ENCODE results near the gene GRID2. TPM values are rescaled to one million over a fixed set of nuclear protein-coding genes. Genes with fewer than 3 reads are reported as not detected.

Gene GRID2
- total and polyA plus RNA-seq, 10 of the 15 experiments (the other 5 are each of a cell fraction or from before 2014, with no cell fraction given), result not detected

GRCh38 chr4:92840880-92841279, 537.1 kb downstream of the GRID2 start:
- no peak overlapping the region for H2AFZ ChIP-seq (ENCODE audit: control insufficient read depth, low read depth, low read length)
- H4K20me1 ChIP-seq (ENCODE audit: control insufficient read depth, insufficient read depth), result no peaks in the 10 kb centered on the region
- H3K4me3 ChIP-seq, result no peak overlapping the region
- ATAC-seq, result no peak
- intact Hi-C loops (cut with micrococcal nuclease; ENCODE audit: unreplicated experiment), result no loop called here
- ChIA-PET POLR2A (no interaction called here), CTCF (interaction anchor here (1.2 kb wide), 1 partner anchor 9 kb away, joined by 3 read pairs; no protein-coding TSS in a partner anchor), SMC1A (ENCODE audit: uncharacterized antibody, unreplicated experiment) (no interaction called here), RAD21 (ENCODE audit: unreplicated experiment) (interaction anchor here (0.8 kb wide), 1 partner anchor 148 kb away, joined by 3 read pairs; no protein-coding TSS in a partner anchor)
- no peaks in the 10 kb centered on the region for H3K79me2 ChIP-seq (ENCODE audit: control insufficient read depth, insufficient read depth, low read length)
- in situ Hi-C loops (cut with MboI), result no loop called here
- H3K27ac ChIP-seq (ENCODE audit: control insufficient read depth, insufficient read depth), result no peak overlapping the region
- H3K4me2 ChIP-seq (ENCODE audit: control insufficient read depth, insufficient read depth), result no peak overlapping the region
- no peaks in the 10 kb centered on the region for H3K9me3 ChIP-seq (replicated peaks; ENCODE audit: control insufficient read depth, insufficient read depth, low read length)
- TF ChIP-seq CHD1 (IDR thresholded peaks at IDR 0.05; ENCODE audit: low read depth, low read length), result no peak
- TF ChIP-seq CREM (IDR thresholded peaks at IDR 0.05; ENCODE audit: low read depth), result no peak
- TF ChIP-seq RUNX3 (IDR thresholded peaks at IDR 0.05; ENCODE audit: low read length), result no peak
- no peak for TF ChIP-seq BCLAF1 (IDR thresholded peaks at IDR 0.05)
- TF ChIP-seq NBN (IDR thresholded peaks at IDR 0.05), result no peak
- no peak for TF ChIP-seq POLR2AphosphoS5 (IDR thresholded peaks at IDR 0.05; ENCODE audit: low read length)
- TF ChIP-seq TARDBP (IDR thresholded peaks at IDR 0.05; ENCODE audit: borderline replicate concordance), result no peak
- TF ChIP-seq E2F8 (IDR thresholded peaks at IDR 0.05; ENCODE audit: low read depth, partially characterized antibody), result no peak
- no peak for TF ChIP-seq SIX5 (IDR thresholded peaks at IDR 0.05; ENCODE audit: low read depth, low read length, severe bottlenecking)
- TF ChIP-seq BCL3 (IDR thresholded peaks at IDR 0.05; ENCODE audit: borderline replicate concordance, insufficient read depth, low read depth, low read length, poor library complexity, severe bottlenecking), result no peak
- no peak for TF ChIP-seq TAF1 (IDR thresholded peaks at IDR 0.05; ENCODE audit: borderline replicate concordance, low read depth, low read length)
- no peak for TF ChIP-seq ELK1 (IDR thresholded peaks at IDR 0.05; ENCODE audit: low read depth, low read length)
- TF ChIP-seq SMAD5 (IDR thresholded peaks at IDR 0.05; ENCODE audit: low read depth), result no peak
- no peak for TF ChIP-seq BACH1 (IDR thresholded peaks at IDR 0.05; ENCODE audit: borderline replicate concordance)
- no peak for TF ChIP-seq SUPT20H (IDR thresholded peaks at IDR 0.05; ENCODE audit: borderline replicate concordance, control insufficient read depth, low read depth, low read length)
- no peaks in the 10 kb centered on the region for H3K27me3 ChIP-seq (replicated peaks in 1 of 2; ENCODE audit: control insufficient read depth in 2 of 2, insufficient read depth in 2 of 2, low read length in 1 of 2)
- FAIRE-seq, result no peak
- no peak for DNase-seq (ENCODE audit: low read depth, low spot score)
- H3K4me1 ChIP-seq (ENCODE audit: control insufficient read depth, insufficient read depth, low read length), result no peaks in the 10 kb centered on the region
- no peaks in the 10 kb centered on the region for H3K36me3 ChIP-seq (ENCODE audit: control insufficient read depth in 2 of 2, insufficient read depth in 2 of 2, low read length in 1 of 2)
- BruUV-seq (replicated peaks), result no TSS peak
- no peak overlapping the region for H3K9ac ChIP-seq (ENCODE audit: control insufficient read depth, insufficient read depth, low read length)

Measured in GM12878 (cell line).